ENCODE results near the gene REL.

GRCh38 chr2:60932954-60933353 is 51.6 kb downstream of the REL start:
- TF ChIP-seq CTCF (IDR thresholded peaks at IDR 0.05) = no peak
- TF ChIP-seq EP300 (IDR thresholded peaks at IDR 0.05) = no peak

Data from stomach (tissue), 4 donors.